Embryonic facial prominence (tissue), 1 donor: ENCODE results near the gene PAFAH1B2.
"Not testable (repeated sequence)": the region's sequence is repeated elsewhere in the genome, so short reads cannot be mapped to it uniquely, and the experiment has no call there.

Source experiments
- DNase-seq: peaks from one replicate; pipeline ENCODE4 v3.0.0-alpha.2; 2016; ENCODE audit errors: extremely low spot score

PAFAH1B2 gene

GRCh38 chr11:117201658-117202305 is 57.7 kb downstream of the PAFAH1B2 start:
- DNase-seq, result no peak

GRCh38 chr11:117202386-117203068 is 58.4 kb downstream of the PAFAH1B2 start:
- no peak for DNase-seq

DNA sequence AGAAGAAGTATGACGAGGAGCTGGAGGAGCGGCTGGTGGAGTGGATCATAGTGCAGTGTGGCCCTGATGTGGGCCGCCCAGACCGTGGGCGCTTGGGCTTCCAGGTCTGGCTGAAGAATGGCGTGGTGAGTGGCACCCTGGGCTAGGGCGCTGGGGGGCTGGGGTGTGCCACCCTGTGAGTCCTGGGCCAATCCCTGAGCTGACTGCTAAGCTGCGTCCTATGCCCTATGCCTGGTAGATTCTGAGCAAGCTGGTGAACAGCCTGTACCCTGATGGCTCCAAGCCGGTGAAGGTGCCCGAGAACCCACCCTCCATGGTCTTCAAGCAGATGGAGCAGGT is 59.0 kb downstream of the PAFAH1B2 start:
- no peak for DNase-seq

DNA sequence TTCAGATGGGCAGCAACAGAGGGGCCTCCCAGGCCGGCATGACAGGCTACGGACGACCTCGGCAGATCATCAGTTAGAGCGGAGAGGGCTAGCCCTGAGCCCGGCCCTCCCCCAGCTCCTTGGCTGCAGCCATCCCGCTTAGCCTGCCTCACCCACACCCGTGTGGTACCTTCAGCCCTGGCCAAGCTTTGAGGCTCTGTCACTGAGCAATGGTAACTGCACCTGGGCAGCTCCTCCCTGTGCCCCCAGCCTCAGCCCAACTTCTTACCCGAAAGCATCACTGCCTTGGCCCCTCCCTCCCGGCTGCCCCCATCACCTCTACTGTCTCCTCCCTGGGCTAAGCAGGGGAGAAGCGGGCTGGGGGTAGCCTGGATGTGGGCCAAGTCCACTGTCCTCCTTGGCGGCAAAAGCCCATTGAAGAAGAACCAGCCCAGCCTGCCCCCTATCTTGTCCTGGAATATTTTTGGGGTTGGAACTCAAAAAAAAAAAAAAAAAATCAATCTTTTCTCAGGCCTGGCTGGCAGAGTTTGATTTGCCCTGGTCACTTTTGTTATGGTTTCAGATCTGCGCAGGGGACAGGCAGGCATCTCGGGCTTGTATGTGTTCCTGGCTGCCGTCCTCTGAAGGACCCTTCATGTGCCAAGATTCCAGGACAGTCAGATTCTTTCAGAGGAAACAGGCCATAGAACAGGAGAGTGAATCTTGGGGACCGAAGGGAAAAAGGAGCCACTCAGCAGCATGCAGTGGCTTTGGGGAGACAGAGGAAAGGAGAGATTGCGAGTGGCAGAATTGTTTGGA is 60.4 kb downstream of the PAFAH1B2 start:
- DNase-seq, result no peak

DNA sequence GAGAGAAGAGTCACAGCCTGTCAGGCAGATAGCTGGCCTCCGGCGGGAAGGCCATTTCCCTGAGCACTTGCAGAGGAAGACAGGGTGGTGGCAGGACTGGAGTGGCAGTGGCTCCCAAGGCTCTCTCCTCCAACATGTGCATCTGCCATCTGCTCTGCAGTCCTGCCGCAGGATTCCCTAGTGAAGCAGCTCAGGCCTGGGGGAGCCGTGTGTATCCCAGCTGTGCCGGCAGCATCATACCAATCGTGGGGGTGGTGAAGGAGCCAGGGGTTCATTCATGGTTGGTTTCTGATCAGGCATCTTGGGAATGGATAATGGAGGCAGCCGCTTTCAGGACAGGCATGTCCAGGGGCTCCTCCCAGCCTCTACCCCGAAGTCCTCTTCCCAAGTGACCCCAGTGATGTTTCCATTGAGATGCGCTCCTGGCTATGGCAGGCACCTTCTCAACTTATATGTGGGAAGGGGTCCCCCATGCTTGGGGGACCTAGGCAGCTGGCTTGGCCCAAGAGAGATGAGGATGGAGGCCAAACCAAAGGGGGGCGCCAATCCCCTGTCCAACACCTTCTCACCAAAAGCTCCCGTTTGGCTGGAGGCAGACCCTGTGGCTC is 61.2 kb downstream of the PAFAH1B2 start:
- no peak for DNase-seq

- not testable (repeated sequence) for DNase-seq
These were observed 62.0 kb downstream of the PAFAH1B2 start for GRCh38 chr11:117206111-117206510.

DNA sequence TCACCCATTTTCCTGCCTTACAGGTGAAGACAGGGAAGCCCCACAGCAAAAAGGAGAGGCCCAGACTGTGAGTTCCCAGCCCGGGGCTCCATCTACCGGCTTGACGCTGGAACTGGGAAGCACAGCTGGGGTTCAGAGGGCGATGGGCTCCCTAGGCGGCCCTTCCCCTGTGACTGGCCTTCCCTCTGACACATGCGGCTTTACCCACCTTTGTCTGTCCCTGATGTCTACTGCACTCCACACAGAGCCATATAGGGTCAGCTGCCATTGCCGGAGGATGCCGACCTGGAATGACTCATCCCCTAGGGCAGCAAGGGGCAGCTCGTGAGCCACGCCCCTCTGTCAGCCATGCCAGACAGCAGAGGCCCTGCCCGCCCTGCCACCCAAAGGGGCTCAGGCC is 62.8 kb downstream of the PAFAH1B2 start:
- DNase-seq, result not testable (repeated sequence)

DNA sequence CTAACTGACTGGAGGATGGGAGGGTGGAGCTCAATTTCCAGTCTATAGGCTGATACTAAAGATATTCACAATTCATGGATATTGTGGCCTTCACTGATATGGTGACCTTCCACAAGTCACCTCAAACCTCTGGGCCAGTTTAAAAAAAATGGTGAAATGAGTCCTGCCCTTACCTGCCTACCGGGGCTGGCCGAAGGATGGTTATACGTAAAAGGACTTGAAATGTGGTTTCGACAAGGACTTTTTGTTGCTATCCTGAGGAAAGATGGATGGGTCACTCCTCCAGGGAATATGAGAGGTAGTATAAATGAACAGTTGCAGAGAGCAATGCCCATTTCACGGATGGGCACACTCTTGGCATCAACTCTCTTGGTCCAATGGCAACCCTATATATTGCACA is 63.4 kb downstream of the PAFAH1B2 start:
- DNase-seq, result not testable (repeated sequence)

DNA sequence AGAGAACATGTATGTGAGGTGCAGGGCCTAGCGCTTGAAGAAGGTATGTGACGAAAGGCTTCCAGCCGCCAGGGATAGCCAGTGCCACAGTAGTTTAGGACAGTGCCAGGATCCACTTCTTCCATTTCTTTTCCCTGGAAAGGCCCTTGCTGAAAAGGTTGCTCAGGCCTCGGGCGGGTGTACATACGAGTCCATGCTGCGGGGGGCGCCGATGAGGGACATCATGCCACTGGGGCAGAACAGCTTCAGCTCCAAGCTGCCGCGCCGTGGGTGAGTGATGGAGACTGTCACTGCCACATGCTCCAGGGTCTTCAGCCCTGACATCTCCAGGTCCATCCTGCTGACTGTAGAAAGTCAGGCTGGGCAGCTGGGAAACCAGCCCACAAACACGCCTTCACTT is 64.6 kb downstream of the PAFAH1B2 start:
- DNase-seq, result not testable (repeated sequence)

GRCh38 chr11:117209351-117210125 is 65.5 kb downstream of the PAFAH1B2 start:
- not testable (repeated sequence) for DNase-seq

- DNase-seq, result no peak
These were observed 66.5 kb downstream of the PAFAH1B2 start for GRCh38 chr11:117210620-117211019.

DNA sequence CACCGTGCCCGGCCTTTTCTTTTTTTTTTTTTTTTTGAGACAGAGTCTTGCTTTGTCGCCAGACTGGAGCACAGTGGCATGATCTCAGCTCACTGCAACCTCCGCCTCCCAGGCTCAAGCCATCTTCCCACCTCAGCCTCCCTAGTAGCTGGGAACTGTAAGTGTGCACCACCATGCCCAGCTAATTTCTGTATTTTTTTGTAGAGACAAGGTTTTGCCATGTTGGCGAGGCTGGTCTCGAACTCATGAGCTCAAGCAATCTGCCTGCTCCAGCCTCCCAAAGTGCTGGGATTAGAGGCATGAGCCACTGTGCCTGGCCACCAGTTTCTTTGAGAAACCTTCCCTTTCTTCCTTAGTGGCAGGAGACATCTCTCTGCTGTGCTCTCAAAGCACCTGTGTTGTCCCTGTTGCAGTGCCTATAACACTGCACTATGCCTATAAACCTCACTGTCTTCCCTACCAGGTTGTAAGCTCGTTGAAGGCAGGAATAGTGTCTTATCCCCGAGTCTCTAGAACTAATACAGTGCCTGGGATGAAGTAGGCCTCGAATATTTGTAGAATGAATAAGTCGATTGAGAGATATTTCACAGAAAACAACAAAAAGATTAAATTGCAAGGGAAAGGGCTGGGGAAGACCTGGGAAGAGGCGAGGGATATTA is 68.7 kb downstream of the PAFAH1B2 start:
- no peak for DNase-seq

- no peak for DNase-seq
These were observed 70.5 kb downstream of the PAFAH1B2 start for GRCh38 chr11:117214404-117215110.

DNA sequence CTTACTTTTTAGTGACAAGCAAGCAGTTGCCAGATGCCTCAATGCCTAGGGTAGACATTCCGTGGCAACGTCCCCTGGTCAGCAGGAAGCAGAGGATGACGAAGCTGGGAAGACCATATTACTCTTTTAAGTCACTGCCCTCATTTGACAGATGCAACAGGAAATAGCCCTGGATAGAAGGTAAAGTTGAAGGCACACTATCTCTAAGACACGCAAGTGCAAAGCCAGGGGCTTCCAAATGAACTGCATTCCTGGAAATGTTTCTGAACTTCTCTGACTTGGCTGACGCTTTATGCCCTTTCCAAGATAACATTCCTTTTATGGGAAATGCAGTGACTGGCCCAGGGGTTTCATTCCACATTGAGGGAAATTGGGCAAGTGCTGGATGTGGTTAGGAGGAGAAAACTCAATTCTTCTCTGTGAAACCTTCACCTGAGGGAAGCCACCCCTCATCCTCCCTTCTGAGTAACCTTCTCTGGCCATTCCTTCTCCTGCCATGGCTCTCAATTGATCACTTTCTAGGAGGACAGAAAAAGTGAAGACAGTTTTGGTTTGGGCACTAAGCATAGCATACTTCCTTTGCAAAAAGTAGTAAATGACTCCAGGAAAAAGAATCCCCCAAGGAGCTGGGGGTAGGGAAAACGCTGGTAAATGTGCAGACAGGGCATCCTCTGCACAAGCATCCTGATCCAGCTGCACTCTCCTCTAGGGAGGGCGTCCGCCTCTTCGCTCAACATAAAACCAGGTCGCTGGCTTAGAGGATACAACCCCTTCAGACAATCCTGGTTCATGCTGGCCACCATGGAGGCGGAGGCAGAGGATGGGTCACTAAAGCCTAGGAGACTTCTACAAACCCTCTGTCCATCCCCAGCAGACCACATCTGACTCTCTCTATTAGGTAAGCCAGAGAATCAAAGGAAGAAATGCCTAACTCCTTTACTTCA is 73.3 kb downstream of the PAFAH1B2 start:
- DNase-seq, result no peak

DNA sequence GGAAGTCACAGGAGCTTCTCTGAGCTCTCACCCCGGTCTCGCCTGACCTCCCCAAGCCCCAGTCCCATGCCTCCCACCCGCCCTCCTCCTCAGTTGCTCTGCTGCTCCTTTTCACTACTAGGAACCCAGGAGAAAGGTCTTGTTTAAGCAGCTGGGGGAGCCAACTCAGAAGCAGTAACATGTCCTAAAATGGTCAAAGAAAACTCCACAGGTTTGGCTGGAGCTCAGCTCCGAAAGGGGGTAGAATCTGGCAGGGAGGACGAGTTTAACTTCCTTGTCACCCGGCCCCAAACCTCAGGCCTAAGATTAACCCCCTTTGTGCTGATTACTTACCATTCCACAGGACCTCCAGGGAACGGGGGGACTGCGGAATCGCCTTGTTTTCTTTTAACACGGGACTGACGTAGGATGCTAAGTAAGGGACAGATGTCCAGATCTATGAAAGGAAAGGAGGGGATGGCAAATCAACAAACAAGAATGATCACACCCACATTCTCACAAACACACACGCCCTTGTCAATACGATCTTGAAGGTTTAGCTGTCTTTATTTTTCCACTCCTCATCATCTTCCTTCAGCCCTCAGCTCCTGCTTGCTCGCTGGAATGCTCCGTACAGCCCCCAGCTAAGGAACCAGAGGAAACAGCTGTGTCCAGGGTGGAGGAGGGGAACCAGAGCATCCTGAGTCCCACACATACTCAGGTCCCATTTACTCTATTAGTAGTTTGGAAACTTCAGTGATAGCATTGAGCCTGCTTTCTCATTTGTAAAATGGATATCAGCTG is 74.2 kb downstream of the PAFAH1B2 start:
- DNase-seq, result no peak

DNA sequence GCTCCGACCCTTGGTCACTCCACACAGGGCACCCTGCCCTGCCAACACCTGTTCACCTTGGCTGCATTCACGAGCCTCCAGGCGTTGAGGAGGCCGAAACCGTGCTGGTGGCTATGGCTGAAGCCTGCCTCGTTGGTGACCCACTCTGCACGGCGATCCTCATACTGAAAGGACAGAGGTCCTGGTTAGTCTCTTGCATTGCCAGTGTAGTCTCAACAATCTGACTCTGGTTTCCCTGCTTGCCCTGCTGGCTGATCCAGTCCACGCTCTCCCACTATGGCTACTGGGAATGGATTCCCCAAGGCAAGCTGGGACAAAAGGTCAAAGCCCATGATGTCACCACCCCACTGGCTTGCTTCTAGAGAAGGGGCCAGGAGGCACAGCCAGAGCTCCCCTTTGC is 74.9 kb downstream of the PAFAH1B2 start:
- no peak for DNase-seq

DNA sequence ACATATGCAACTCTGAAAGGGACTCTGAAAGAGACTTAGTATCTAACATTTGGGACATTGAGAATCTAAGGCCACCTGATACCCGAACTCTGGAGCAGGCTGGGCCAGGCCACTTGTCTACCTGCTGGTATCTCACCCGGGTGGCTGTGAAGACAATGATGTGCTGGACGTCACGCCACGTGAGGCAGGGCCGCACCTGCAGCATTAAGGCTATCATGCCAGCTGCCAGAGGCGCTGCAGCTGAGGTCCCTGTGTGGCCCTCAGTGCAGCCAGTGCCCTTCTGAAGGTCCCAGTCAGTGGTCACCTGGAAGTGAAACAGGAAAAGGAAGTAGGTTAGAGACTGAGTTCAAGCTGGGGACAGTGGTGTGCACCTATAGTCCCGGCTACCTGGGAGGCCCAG is 75.4 kb downstream of the PAFAH1B2 start:
- no peak for DNase-seq

DNA sequence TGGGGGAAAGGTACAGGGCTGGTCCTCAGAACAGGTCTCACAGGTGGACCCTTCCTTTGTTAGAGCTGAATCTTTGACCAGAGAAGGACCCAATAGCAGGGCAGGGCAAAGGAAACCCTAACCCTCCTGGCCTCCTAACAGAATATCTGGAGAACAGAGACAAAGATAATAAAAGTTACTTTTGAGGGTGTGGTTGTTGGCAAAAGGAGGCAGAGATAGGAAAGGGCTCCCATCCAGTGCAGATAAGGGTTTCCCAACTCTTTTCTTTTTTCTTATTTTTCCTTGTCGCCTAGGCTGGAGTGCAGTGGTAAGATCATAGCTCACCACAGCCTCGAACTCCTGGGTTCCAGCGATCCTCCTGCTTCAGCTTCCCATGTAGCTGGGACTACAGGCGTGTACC is 75.9 kb downstream of the PAFAH1B2 start:
- no peak for DNase-seq

DNA sequence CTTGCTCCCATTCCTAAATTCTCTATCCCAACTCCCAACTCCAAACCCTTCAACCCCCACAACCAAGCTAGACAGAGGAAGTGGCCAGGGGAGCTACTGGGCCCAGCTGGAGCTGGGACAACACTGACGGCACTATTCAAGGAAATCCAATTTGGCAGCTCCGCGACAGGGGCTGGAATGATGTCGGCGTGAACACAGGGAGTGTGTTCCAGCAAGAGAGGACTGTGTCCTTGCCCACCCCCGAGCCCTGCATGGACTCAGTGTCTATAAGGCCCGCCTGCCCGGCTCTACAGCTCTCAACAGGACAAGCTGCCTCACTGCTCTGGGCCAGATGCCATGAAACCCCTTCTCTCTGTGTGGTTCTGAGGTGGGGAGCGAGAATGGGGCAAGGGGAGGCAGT is 76.5 kb downstream of the PAFAH1B2 start:
- no peak for DNase-seq
